Endothelial cell of umbilical vein (primary cell): ENCODE measurements around the gene ISLR. TPM values are rescaled to one million over a fixed set of nuclear protein-coding genes. Genes with fewer than 3 reads are reported as not detected.

ENCODE experiments used
- BruUV-seq: library from RNA; stranded (reverse); fragments of 400-500 nt; replicated peaks from 2 replicates; lab custom pipeline; 2021; lab: Mats Ljungman, UMichigan
- CTCF ChIA-PET: fragments of 300-600, 350-600 bp; sonication (Branson Sonifier 250); formaldehyde crosslinking; loops from one replicate; lab custom pipeline; 2021; ENCODE audit warnings: antibody characterized with exemption, inconsistent platforms; lab: Charles Lee
- POLR2A ChIA-PET: fragments of 300-600, 350-600 bp; sonication (Branson Sonifier 250); formaldehyde crosslinking; loops from one replicate; lab custom pipeline; 2021; ENCODE audit warnings: antibody characterized with exemption, inconsistent platforms; lab: Charles Lee
- DNase-seq: peaks from one replicate; pipeline ENCODE4 v3.0.0-alpha.2; 2011; ENCODE audit warnings: low read depth, low spot score
- FAIRE-seq: peaks from 2 replicates; lab custom pipeline; 2011; peaks lifted over from hg19 to GRCh38; lab: Jason Lieb, UNC
- H2AFZ ChIP-seq: 2 replicates; pipeline ENCODE4 v1.6.0; 2012; ENCODE audit warnings: low read depth, low read length, control low read depth, inconsistent platforms
- H3K27ac ChIP-seq: 2 replicates; pipeline ENCODE4 v1.5.1; 2011; ENCODE audit warnings: low read depth, mild to moderate bottlenecking, control low read depth, low read length, moderate library complexity; ENCODE audit not compliant: insufficient read depth
- H3K27me3 ChIP-seq, 2 experiments: 2 replicates each; pipeline versions ENCODE4 v1.6.0 to v1.6.1; 2011; ENCODE audit warnings: low read length in 2 of 2, mixed read lengths in 1 of 2; ENCODE audit not compliant: control insufficient read depth in 2 of 2, insufficient read depth in 2 of 2
- H3K36me3 ChIP-seq, 2 experiments: 2 replicates in 1 of 2; 3 replicates in 1 of 2; pipeline ENCODE4 v1.5.1; 2011; ENCODE audit warnings: low read length in 2 of 2, mild to moderate bottlenecking in 1 of 2, moderate library complexity in 1 of 2; ENCODE audit not compliant: control insufficient read depth in 2 of 2, insufficient read depth in 2 of 2; ENCODE audit errors: extremely low read depth in 1 of 2
- H3K4me1 ChIP-seq: 3 replicates; pipeline ENCODE4 v1.5.1; 2011; ENCODE audit warnings: mild to moderate bottlenecking, low read length; ENCODE audit not compliant: control insufficient read depth, insufficient read depth; ENCODE audit errors: extremely low read depth
- H3K4me2 ChIP-seq: 2 replicates; pipeline ENCODE4 v1.6.1; 2011; ENCODE audit warnings: low read length, control low read depth, mixed read lengths; ENCODE audit not compliant: insufficient read depth
- H3K4me3 ChIP-seq, 3 experiments: fragments of 200-600 bp in 1 of 3; sonication (generic), shearing (Covaris generic) in 1 of 3; replicated peaks in 1 of 3; 2 replicates each; pipeline ENCODE4 v1.5.1; 2011 to 2016; ENCODE audit warnings: control low read depth in 3 of 3, low read length in 3 of 3, mild to moderate bottlenecking in 2 of 3, inconsistent platforms in 1 of 3, low read depth in 1 of 3, moderate library complexity in 1 of 3; ENCODE audit not compliant: insufficient read depth in 1 of 3
- H3K79me2 ChIP-seq: 2 replicates; pipeline ENCODE4 v1.6.0; 2012; ENCODE audit warnings: low read length, inconsistent platforms; ENCODE audit not compliant: control insufficient read depth, insufficient read depth
- H3K9ac ChIP-seq: replicated peaks from 2 replicates; pipeline ENCODE3; 2011; ENCODE audit warnings: low read length, control low read depth; ENCODE audit not compliant: insufficient read depth; ENCODE audit errors: extremely low read depth
- H3K9me1 ChIP-seq: replicated peaks from 3 replicates; pipeline ENCODE4 v1.6.0; 2011; ENCODE audit warnings: mild to moderate bottlenecking, low read length; ENCODE audit not compliant: control insufficient read depth, insufficient read depth; ENCODE audit errors: extremely low read depth
- H3K9me3 ChIP-seq: replicated peaks from 2 replicates; pipeline ENCODE4 v1.5.1; 2012; ENCODE audit warnings: low read length, inconsistent platforms; ENCODE audit not compliant: control insufficient read depth, insufficient read depth
- H4K20me1 ChIP-seq: replicated peaks from 2 replicates; pipeline ENCODE3; 2011; ENCODE audit warnings: mild to moderate bottlenecking, low read length; ENCODE audit not compliant: control insufficient read depth, insufficient read depth; ENCODE audit errors: extremely low read depth
- CTCF ChIP-seq, 2 donors: IDR thresholded peaks; 1 replicate in 1 of 2; 2 replicates in 1 of 2; pipeline ENCODE4 v1.5.1; 2011; ENCODE audit warnings: low read length in 2 of 2, mild to moderate bottlenecking in 2 of 2, moderate library complexity in 2 of 2, control low read depth in 1 of 2, inconsistent platforms in 1 of 2, low read depth in 1 of 2; ENCODE audit not compliant: insufficient read depth in 1 of 2; ENCODE audit errors: extremely low read depth in 1 of 2
- EZH2 ChIP-seq: IDR thresholded peaks from 2 replicates; pipeline ENCODE4 v1.6.1; 2012; ENCODE audit warnings: borderline replicate concordance, low read depth, mild to moderate bottlenecking, moderate library complexity, low read length, inconsistent platforms; ENCODE audit not compliant: severe bottlenecking
- FOS ChIP-seq: IDR thresholded peaks from 2 replicates; pipeline ENCODE4 v1.6.1; 2011; ENCODE audit warnings: mild to moderate bottlenecking, low read length, moderate library complexity, borderline replicate concordance; ENCODE audit not compliant: insufficient read depth
- GATA2 ChIP-seq: IDR thresholded peaks from 2 replicates; pipeline ENCODE4 v1.7.0; 2011; ENCODE audit warnings: low read depth, mild to moderate bottlenecking, moderate library complexity, mixed read lengths, low read length; ENCODE audit not compliant: insufficient read length, insufficient read depth
- JUN ChIP-seq: IDR thresholded peaks from 2 replicates; pipeline ENCODE4 v1.6.1; 2011; ENCODE audit warnings: borderline replicate concordance, low read depth; ENCODE audit not compliant: insufficient read length, insufficient read depth
- MAX ChIP-seq: IDR thresholded peaks from 2 replicates; pipeline ENCODE4 v1.6.1; 2011; ENCODE audit not compliant: insufficient read depth, insufficient read length
- MYC ChIP-seq: IDR thresholded peaks from one replicate; pipeline ENCODE4 v1.6.1; 2011; ENCODE audit warnings: mild to moderate bottlenecking, low read depth, low read length
- POLR2A ChIP-seq: IDR thresholded peaks from 2 replicates; pipeline ENCODE4 v1.6.1; 2012; ENCODE audit warnings: low read depth, mild to moderate bottlenecking, control low read depth, low read length
- POLR2AphosphoS5 ChIP-seq: IDR thresholded peaks from 2 replicates; pipeline ENCODE4 v1.6.1; 2012; ENCODE audit warnings: low read depth, mild to moderate bottlenecking, control low read depth, low read length, moderate library complexity; ENCODE audit not compliant: insufficient read depth
- dilution Hi-C: fragments of 300-500 bp; cut with MboI; formaldehyde crosslinking; loops from one replicate; pipeline ENCODE4 v1.15.0; 2019; ENCODE audit warnings: low sequenced_read_pairs; ENCODE audit not compliant: extremely low pct_ligation_motif_present
- intact Hi-C: fragments of 100-400 bp; cut with micrococcal nuclease; formaldehyde crosslinking; loops from one replicate; pipeline ENCODE4 v1.10.0; 2022
- polyA plus RNA-seq, 4 experiments: library from polyadenylated mRNA; depleted of rRNA in 3 of 4; stranded (reverse) in 3 of 4; unstranded in 1 of 4; fragments of >200 nt; gene quantifications; 2 replicates each; pipeline versions ENCODE4 v1.2.1 to v1.2.3, GENCODE V29; 2011 to 2012; ENCODE audit warnings: missing spikeins in 1 of 4
- total RNA-seq: library from RNA; stranded (reverse); gene quantifications from 2 replicates; pipeline ENCODE4 v1.2.3, GENCODE V29; 2021

ISLR gene
- total and polyA plus RNA-seq, 2 donors (not counting 3 experiments of a cell fraction or from before 2014, with no cell fraction given) = not detected

- DNase-seq = no peak
- Histone ChIP-seq H3K9me1 (no peaks in the 10 kb centered on the region), H3K36me3 (no peaks in the 10 kb centered on the region), H3K4me3 (no peak overlapping the region), H3K9ac (no peak overlapping the region), H3K9me3 (no peaks in the 10 kb centered on the region), H4K20me1 (no peaks in the 10 kb centered on the region), H3K4me2 (no peak overlapping the region), H3K4me1 (peaks cover 3% of the 10 kb centered on the region), H2AFZ (no peak overlapping the region), H3K79me2 (no peaks in the 10 kb centered on the region), H3K27me3 (peaks cover 0 to 3% of the 10 kb centered on the region in 2 experiments), H3K27ac (no peak overlapping the region)
- intact Hi-C loops (no loop called here), dilution Hi-C loops (no loop called here)
- ChIA-PET CTCF (no interaction called here), POLR2A (no interaction called here)
- FAIRE-seq = no peak
- TF ChIP-seq CTCF (IDR thresholded peaks at IDR 0.05; ENCODE audit: extremely low read depth in 1 of 2, insufficient read depth in 1 of 2, low read depth in 1 of 2, low read length in 2 of 2) (no peak), JUN (no peak), MAX (no peak), POLR2AphosphoS5 (no peak), FOS (no peak), GATA2 (no peak), EZH2 (no peak), MYC (no peak), POLR2A (no peak)
- BruUV-seq = no TSS peak
These were observed 25.8 kb downstream of the ISLR start for GRCh38 chr15:74199297-74199652.
